DOHH2 (cell line): Measurements from ENCODE around the gene DOP1A.

Experiments
- H3F3A ChIP-seq: fragments of 200-600 bp; sonication (generic), shearing (Covaris generic); 2 replicates; pipeline ENCODE4 v1.6.0; 2016; ENCODE audit warnings: antibody characterized with exemption, mild to moderate bottlenecking; ENCODE audit not compliant: control insufficient read depth, insufficient read depth
- H3K27ac ChIP-seq: fragments of 200-600 bp; sonication (generic); 2 replicates; pipeline ENCODE4 v1.5.1; 2014; ENCODE audit warnings: low read depth, mild to moderate bottlenecking, low read length, moderate library complexity
- H3K27me3 ChIP-seq: fragments of 200-600 bp; sonication (generic); 2 replicates; pipeline ENCODE4 v1.6.1; 2014; ENCODE audit warnings: mild to moderate bottlenecking, low read length, mixed read lengths; ENCODE audit not compliant: control insufficient read depth
- H3K36me3 ChIP-seq: fragments of 200-600 bp; sonication (generic); 2 replicates; pipeline ENCODE4 v1.6.1; 2014; ENCODE audit warnings: mild to moderate bottlenecking, low read length, moderate library complexity, mixed read lengths; ENCODE audit not compliant: control insufficient read depth
- H3K4me1 ChIP-seq: fragments of 200-600 bp; sonication (generic); 2 replicates; pipeline ENCODE4 v1.6.1; 2014; ENCODE audit warnings: mild to moderate bottlenecking, low read length, mixed read lengths; ENCODE audit not compliant: control insufficient read depth
- H3K4me2 ChIP-seq: fragments of 200-600 bp; sonication (generic); 2 replicates; pipeline ENCODE4 v1.6.0; 2014; ENCODE audit warnings: mild to moderate bottlenecking, low read length, moderate library complexity
- H3K4me3 ChIP-seq: fragments of 200-600 bp; sonication (generic); 2 replicates; pipeline ENCODE4 v1.5.1; 2014; ENCODE audit warnings: mild to moderate bottlenecking, low read length, mixed read lengths
- H3K79me2 ChIP-seq: fragments of 200-600 bp; sonication (generic); 2 replicates; pipeline ENCODE4 v1.6.1; 2014; ENCODE audit warnings: mild to moderate bottlenecking, low read length, mixed read lengths; ENCODE audit not compliant: control insufficient read depth
- H3K9me2 ChIP-seq: fragments of 200-600 bp; sonication (generic); replicated peaks from 2 replicates; pipeline ENCODE4 v1.6.1; 2014; ENCODE audit warnings: mild to moderate bottlenecking, low read length, mixed read lengths; ENCODE audit not compliant: control insufficient read depth
- H3K9me3 ChIP-seq: fragments of 200-600 bp; sonication (generic); 2 replicates; pipeline ENCODE4 v1.6.1; 2014; ENCODE audit warnings: antibody characterized with exemption, low read length, mixed read lengths; ENCODE audit not compliant: control insufficient read depth, insufficient read depth
- H4K20me1 ChIP-seq: fragments of 200-600 bp; sonication (generic); 2 replicates; pipeline ENCODE4 v1.6.0; 2014; ENCODE audit warnings: low read depth, mild to moderate bottlenecking, antibody characterized with exemption, low read length, moderate library complexity; ENCODE audit not compliant: control insufficient read depth, insufficient read depth
- EZH2phosphoT487 ChIP-seq: fragments of 200-600 bp; sonication (generic); IDR thresholded peaks from 2 replicates; pipeline ENCODE4 v1.6.1; 2017; ENCODE audit warnings: borderline replicate concordance, mild to moderate bottlenecking, antibody characterized with exemption, low read length, moderate library complexity, mixed read lengths
- TF ChIP-seq, protein P1 (sequence below): fragments of 200-600 bp; sonication (generic); IDR thresholded peaks from one replicate; pipeline ENCODE4 v1.5.1; 2014; ENCODE audit warnings: antibody characterized with exemption, mild to moderate bottlenecking, low read depth, low read length; ENCODE audit not compliant: poor library complexity, severe bottlenecking

The DOP1A gene

DNA sequence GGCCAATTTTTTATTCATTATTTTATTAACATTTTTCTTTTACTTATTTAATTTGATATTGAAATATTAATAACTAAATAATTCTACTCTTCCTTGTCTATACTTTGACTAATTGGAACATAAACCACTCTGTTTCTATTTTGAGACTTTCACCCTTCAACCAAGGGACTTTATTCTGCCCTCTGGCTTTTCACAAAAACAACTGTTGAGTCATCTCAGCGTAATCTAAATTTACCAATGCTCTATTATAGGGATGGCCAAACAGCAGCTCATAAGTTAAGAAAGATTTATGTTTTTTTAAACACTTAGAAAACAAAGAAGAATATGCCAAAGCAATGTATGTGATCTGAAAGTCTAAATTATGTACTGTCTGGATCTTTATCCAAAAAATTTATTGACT is 46.7 kb downstream of the DOP1A start:
- Histone ChIP-seq H3K4me3 (no peak overlapping the region), H3K4me2 (no peak overlapping the region), H3K36me3 (peaks cover 31% of the 10 kb centered on the region), H3K79me2 (no peaks in the 10 kb centered on the region), H3K9me2 (no peaks in the 10 kb centered on the region), H3K27me3 (no peaks in the 10 kb centered on the region), H4K20me1 (no peaks in the 10 kb centered on the region), H3K4me1 (peaks cover 12% of the 10 kb centered on the region), H3F3A (no peaks in the 10 kb centered on the region), H3K9me3 (no peaks in the 10 kb centered on the region), H3K27ac (no peak overlapping the region)
- TF ChIP-seq EZH2phosphoT487 = no peak
- TF ChIP-seq, protein P1, sequence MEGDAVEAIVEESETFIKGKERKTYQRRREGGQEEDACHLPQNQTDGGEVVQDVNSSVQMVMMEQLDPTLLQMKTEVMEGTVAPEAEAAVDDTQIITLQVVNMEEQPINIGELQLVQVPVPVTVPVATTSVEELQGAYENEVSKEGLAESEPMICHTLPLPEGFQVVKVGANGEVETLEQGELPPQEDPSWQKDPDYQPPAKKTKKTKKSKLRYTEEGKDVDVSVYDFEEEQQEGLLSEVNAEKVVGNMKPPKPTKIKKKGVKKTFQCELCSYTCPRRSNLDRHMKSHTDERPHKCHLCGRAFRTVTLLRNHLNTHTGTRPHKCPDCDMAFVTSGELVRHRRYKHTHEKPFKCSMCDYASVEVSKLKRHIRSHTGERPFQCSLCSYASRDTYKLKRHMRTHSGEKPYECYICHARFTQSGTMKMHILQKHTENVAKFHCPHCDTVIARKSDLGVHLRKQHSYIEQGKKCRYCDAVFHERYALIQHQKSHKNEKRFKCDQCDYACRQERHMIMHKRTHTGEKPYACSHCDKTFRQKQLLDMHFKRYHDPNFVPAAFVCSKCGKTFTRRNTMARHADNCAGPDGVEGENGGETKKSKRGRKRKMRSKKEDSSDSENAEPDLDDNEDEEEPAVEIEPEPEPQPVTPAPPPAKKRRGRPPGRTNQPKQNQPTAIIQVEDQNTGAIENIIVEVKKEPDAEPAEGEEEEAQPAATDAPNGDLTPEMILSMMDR = no peak

DNA sequence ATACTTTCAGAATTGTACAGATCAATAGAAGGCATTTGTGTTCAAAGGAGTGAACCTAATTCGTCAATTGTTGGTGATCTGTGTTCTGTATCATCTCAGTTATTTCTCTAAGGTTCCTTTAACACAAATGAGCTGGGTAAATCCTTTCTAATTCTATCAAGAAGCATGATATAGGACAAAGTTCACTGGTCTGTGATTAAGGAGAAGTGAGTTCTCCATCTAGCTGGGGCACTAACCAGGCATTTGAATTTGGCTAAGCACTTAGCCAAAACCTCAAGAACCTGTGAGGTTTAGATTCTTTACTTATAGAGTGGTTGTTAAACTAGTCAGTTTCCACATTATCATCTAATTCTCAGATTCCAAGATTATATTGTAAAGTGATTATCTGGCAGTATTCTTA is 50.3 kb downstream of the DOP1A start:
- TF ChIP-seq EZH2phosphoT487 = no peak
- TF ChIP-seq, protein P1 = no peak

DNA sequence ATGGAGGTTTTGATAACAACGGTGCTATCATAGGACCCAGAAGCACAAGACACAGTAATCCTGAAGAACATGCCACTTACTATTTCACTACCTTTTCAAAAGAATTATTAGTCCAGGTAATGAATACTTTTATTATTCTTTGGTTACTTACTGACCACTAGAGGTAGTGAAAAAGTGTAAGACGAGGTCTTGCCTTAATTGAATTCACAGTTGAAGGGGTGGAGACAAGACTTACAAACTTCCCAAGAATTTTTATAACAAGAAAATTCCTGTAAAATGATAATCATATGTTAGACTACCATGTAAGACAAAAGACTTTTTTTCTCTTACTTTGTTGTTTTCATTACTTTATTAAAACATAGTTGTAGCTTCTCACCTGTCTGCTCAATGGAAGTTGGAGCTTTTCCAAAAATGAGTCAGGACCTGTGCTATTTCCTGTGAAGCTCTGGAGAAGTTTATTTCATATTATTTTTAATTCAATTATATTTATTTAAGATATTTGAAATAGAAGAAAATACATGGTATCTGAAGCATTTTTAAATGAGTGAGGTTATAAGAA is 52.4 kb downstream of the DOP1A start:
- Histone ChIP-seq H3K4me1 (no peaks in the 10 kb centered on the region), H4K20me1 (no peaks in the 10 kb centered on the region), H3K9me3 (no peaks in the 10 kb centered on the region), H3K27ac (no peak overlapping the region), H3K36me3 (peaks cover 48% of the 10 kb centered on the region), H3K4me2 (no peak overlapping the region), H3K9me2 (no peaks in the 10 kb centered on the region), H3K27me3 (no peaks in the 10 kb centered on the region), H3K79me2 (no peaks in the 10 kb centered on the region), H3K4me3 (no peak overlapping the region), H3F3A (no peaks in the 10 kb centered on the region)
- TF ChIP-seq, protein P1 = no peak
- no peak for TF ChIP-seq EZH2phosphoT487

More for the DNA sequence above, 50.3 kb downstream of the DOP1A start:
- Histone ChIP-seq H3K9me3 (no peaks in the 10 kb centered on the region), H3K4me1 (no peaks in the 10 kb centered on the region), H3K4me2 (no peak overlapping the region), H3K4me3 (no peak overlapping the region), H3K9me2 (no peaks in the 10 kb centered on the region), H3F3A (no peaks in the 10 kb centered on the region), H4K20me1 (no peaks in the 10 kb centered on the region), H3K79me2 (no peaks in the 10 kb centered on the region), H3K36me3 (peaks cover 30% of the 10 kb centered on the region), H3K27me3 (no peaks in the 10 kb centered on the region), H3K27ac (no peak overlapping the region)
